Measurements from ENCODE around the gene ACMSD. TPM values are rescaled to one million over a fixed set of nuclear protein-coding genes. Genes with fewer than 3 reads are reported as not detected.

ACMSD gene
- total RNA-seq, 1 donor from 2014 or later = not detected

Other genes with a start within 250 kb of the ACMSD start
- 0.20 TPM for gene TMEM163, start 119.6 kb upstream of the ACMSD start, total RNA-seq
- 19.2 TPM for gene CCNT2, start 80.2 kb downstream of the ACMSD start, total RNA-seq
- not detected for gene MAP3K19, start 208.8 kb downstream of the ACMSD start, total RNA-seq
- 31.0 TPM for gene RAB3GAP1, start 213.7 kb downstream of the ACMSD start, total RNA-seq